Keratinocyte (primary cell): Measurements from ENCODE around the gene KCNJ6. TPM values are rescaled to one million over a fixed set of nuclear protein-coding genes. Genes with fewer than 3 reads are reported as not detected.

Source experiments
- DNase-seq: peaks from one replicate; pipeline ENCODE4 v3.0.0-alpha.2; 2011; ENCODE audit warnings: low read depth, missing footprints, low spot score
- FAIRE-seq: peaks from 2 replicates; lab custom pipeline; 2011; peaks lifted over from hg19 to GRCh38; lab: Jason Lieb, UNC
- H2AFZ ChIP-seq: 2 replicates; pipeline ENCODE4 v1.6.0; 2012; ENCODE audit warnings: low read length, control low read depth, inconsistent platforms; ENCODE audit not compliant: control insufficient read depth
- H3K27ac ChIP-seq: 2 replicates; pipeline ENCODE4 v1.5.1; 2011; ENCODE audit warnings: low read length; ENCODE audit not compliant: control insufficient read depth, insufficient read depth
- H3K27me3 ChIP-seq: 3 replicates; pipeline ENCODE4 v1.6.0; 2011; ENCODE audit warnings: low read length; ENCODE audit not compliant: control insufficient read depth, insufficient read depth; ENCODE audit errors: extremely low read depth
- H3K36me3 ChIP-seq, 2 experiments: 2 replicates in 1 of 2; 3 replicates in 1 of 2; pipeline ENCODE4 v1.5.1; 2011; ENCODE audit warnings: low read length in 2 of 2, mild to moderate bottlenecking in 1 of 2; ENCODE audit not compliant: control insufficient read depth in 2 of 2, insufficient read depth in 2 of 2; ENCODE audit errors: extremely low read depth in 1 of 2
- H3K4me1 ChIP-seq: 3 replicates; pipeline ENCODE4 v1.5.1; 2011; ENCODE audit warnings: low read length; ENCODE audit not compliant: control insufficient read depth, insufficient read depth; ENCODE audit errors: extremely low read depth
- H3K4me2 ChIP-seq: 3 replicates; pipeline ENCODE4 v1.6.0; 2011; ENCODE audit warnings: low read depth, low read length; ENCODE audit not compliant: control insufficient read depth, insufficient read depth; ENCODE audit errors: extremely low read depth
- H3K4me3 ChIP-seq, 3 experiments: fragments of 200-600 bp in 1 of 3; sonication (generic) in 1 of 3; 2 replicates in 2 of 3; 3 replicates in 1 of 3; pipeline ENCODE4 v1.5.1; 2011 to 2016; ENCODE audit warnings: low read length in 3 of 3, mild to moderate bottlenecking in 3 of 3, control low read depth in 2 of 3, inconsistent platforms in 1 of 3, low read depth in 1 of 3, mixed read lengths in 1 of 3, mixed run types in 1 of 3, moderate library complexity in 1 of 3; ENCODE audit not compliant: control insufficient read depth in 2 of 3, insufficient read depth in 2 of 3; ENCODE audit errors: extremely low read depth in 1 of 3
- H3K79me2 ChIP-seq: 2 replicates; pipeline ENCODE4 v1.6.0; 2012; ENCODE audit warnings: low read length; ENCODE audit not compliant: control insufficient read depth, insufficient read depth
- H3K9ac ChIP-seq: 3 replicates; pipeline ENCODE4 v1.6.0; 2011; ENCODE audit warnings: low read length; ENCODE audit not compliant: control insufficient read depth, insufficient read depth; ENCODE audit errors: extremely low read depth
- H3K9me1 ChIP-seq: 3 replicates; pipeline ENCODE4 v1.6.0; 2011; ENCODE audit warnings: low read length; ENCODE audit not compliant: control insufficient read depth, insufficient read depth; ENCODE audit errors: extremely low read depth
- H3K9me3 ChIP-seq: 2 replicates; pipeline ENCODE4 v1.5.1; 2012; ENCODE audit warnings: low read depth, low read length; ENCODE audit not compliant: control insufficient read depth
- H4K20me1 ChIP-seq: 3 replicates; pipeline ENCODE4 v1.6.0; 2011; ENCODE audit warnings: low read length; ENCODE audit not compliant: control insufficient read depth, insufficient read depth; ENCODE audit errors: extremely low read depth
- EZH2 ChIP-seq: IDR thresholded peaks from one replicate; pipeline ENCODE4 v1.6.1; 2012; ENCODE audit warnings: inconsistent platforms, mild to moderate bottlenecking, low read length, moderate library complexity
- dilution Hi-C: fragments of 300-500 bp; cut with MboI; formaldehyde crosslinking; loops from one replicate; pipeline ENCODE4 v1.7.0; 2020; ENCODE audit warnings: low sequenced_read_pairs; ENCODE audit not compliant: extremely low pct_ligation_motif_present
- polyA plus RNA-seq, 5 experiments: library from polyadenylated mRNA; depleted of rRNA in 3 of 5; stranded (reverse) in 3 of 5; stranded (forward) in 1 of 5; unstranded in 1 of 5; fragments of >200 nt; gene quantifications; 1 replicate in 1 of 5; 2 replicates in 3 of 5; 3 replicates in 1 of 5; pipeline versions ENCODE4 v1.2.1 to v1.2.3, GENCODE V29; 2011 to 2012; ENCODE audit warnings: missing spikeins in 2 of 5, low read depth in 1 of 5, low replicate concordance in 1 of 5
- TF ChIP-seq, protein P1 (sequence below), 3 experiments: IDR thresholded peaks in 1 of 3; conservative IDR thresholded peaks in 1 of 3; optimal IDR thresholded peaks in 1 of 3; 2 replicates in 2 of 3; 3 replicates in 1 of 3; pipeline versions ENCODE3 to v1.5.1; 2011; ENCODE audit warnings: low read length in 3 of 3, mild to moderate bottlenecking in 3 of 3, moderate library complexity in 2 of 3, control low read depth in 1 of 3, inconsistent platforms in 1 of 3; ENCODE audit not compliant: insufficient read depth in 2 of 3; ENCODE audit errors: extremely low read depth in 1 of 3

KCNJ6 gene
- polyA plus RNA-seq, 1 donor (not counting 4 experiments of a cell fraction or from before 2014, with no cell fraction given), result not detected

GRCh38 chr21:37574316-37574715, 341.9 kb downstream of the KCNJ6 start:
- FAIRE-seq, result no peak
- Histone ChIP-seq H3K27me3 (no peaks in the 10 kb centered on the region), H3K4me3 (no peak overlapping the region), H3K9me3 (peaks cover 2% of the 10 kb centered on the region), H3K4me2 (no peak overlapping the region), H2AFZ (no peak overlapping the region), H3K9ac (no peak overlapping the region), H3K27ac (no peak overlapping the region), H3K4me1 (no peaks in the 10 kb centered on the region), H4K20me1 (no peaks in the 10 kb centered on the region), H3K9me1 (no peaks in the 10 kb centered on the region), H3K79me2 (no peaks in the 10 kb centered on the region), H3K36me3 (no peaks in the 10 kb centered on the region)
- DNase-seq, result no peak
- dilution Hi-C loops, result no loop called here
- no peak for TF ChIP-seq EZH2
- TF ChIP-seq, protein P1, sequence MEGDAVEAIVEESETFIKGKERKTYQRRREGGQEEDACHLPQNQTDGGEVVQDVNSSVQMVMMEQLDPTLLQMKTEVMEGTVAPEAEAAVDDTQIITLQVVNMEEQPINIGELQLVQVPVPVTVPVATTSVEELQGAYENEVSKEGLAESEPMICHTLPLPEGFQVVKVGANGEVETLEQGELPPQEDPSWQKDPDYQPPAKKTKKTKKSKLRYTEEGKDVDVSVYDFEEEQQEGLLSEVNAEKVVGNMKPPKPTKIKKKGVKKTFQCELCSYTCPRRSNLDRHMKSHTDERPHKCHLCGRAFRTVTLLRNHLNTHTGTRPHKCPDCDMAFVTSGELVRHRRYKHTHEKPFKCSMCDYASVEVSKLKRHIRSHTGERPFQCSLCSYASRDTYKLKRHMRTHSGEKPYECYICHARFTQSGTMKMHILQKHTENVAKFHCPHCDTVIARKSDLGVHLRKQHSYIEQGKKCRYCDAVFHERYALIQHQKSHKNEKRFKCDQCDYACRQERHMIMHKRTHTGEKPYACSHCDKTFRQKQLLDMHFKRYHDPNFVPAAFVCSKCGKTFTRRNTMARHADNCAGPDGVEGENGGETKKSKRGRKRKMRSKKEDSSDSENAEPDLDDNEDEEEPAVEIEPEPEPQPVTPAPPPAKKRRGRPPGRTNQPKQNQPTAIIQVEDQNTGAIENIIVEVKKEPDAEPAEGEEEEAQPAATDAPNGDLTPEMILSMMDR (optimal IDR thresholded peaks at IDR 0.05 in 1 of 3, IDR thresholded peaks at IDR 0.05 in 1 of 3, conservative IDR thresholded peaks at IDR 0.05 in 1 of 3; ENCODE audit: extremely low read depth in 1 of 3, insufficient read depth in 2 of 3, low read length in 3 of 3), result no peak

GRCh38 chr21:37571442-37571841, 344.8 kb downstream of the KCNJ6 start:
- Histone ChIP-seq H3K27ac (no peak overlapping the region), H3K9me3 (no peaks in the 10 kb centered on the region), H3K9me1 (no peaks in the 10 kb centered on the region), H3K36me3 (no peaks in the 10 kb centered on the region), H3K9ac (no peak overlapping the region), H2AFZ (no peak overlapping the region), H3K79me2 (no peaks in the 10 kb centered on the region), H4K20me1 (no peaks in the 10 kb centered on the region), H3K27me3 (no peaks in the 10 kb centered on the region), H3K4me1 (no peaks in the 10 kb centered on the region), H3K4me2 (no peak overlapping the region), H3K4me3 (no peak overlapping the region)
- FAIRE-seq (no peak), DNase-seq (no peak)
- TF ChIP-seq EZH2, result no peak
- TF ChIP-seq, protein P1 (optimal IDR thresholded peaks at IDR 0.05 in 1 of 3, IDR thresholded peaks at IDR 0.05 in 1 of 3, conservative IDR thresholded peaks at IDR 0.05 in 1 of 3; ENCODE audit: extremely low read depth in 1 of 3, insufficient read depth in 2 of 3, low read length in 3 of 3), result no peak
- dilution Hi-C loops, result no loop called here
